ENCODE data around the gene SULT1A2.
"Not testable (repeated sequence)": the region's sequence is repeated elsewhere in the genome, so short reads cannot be mapped to it uniquely, and the experiment has no call there.

SULT1A2 gene

DNA sequence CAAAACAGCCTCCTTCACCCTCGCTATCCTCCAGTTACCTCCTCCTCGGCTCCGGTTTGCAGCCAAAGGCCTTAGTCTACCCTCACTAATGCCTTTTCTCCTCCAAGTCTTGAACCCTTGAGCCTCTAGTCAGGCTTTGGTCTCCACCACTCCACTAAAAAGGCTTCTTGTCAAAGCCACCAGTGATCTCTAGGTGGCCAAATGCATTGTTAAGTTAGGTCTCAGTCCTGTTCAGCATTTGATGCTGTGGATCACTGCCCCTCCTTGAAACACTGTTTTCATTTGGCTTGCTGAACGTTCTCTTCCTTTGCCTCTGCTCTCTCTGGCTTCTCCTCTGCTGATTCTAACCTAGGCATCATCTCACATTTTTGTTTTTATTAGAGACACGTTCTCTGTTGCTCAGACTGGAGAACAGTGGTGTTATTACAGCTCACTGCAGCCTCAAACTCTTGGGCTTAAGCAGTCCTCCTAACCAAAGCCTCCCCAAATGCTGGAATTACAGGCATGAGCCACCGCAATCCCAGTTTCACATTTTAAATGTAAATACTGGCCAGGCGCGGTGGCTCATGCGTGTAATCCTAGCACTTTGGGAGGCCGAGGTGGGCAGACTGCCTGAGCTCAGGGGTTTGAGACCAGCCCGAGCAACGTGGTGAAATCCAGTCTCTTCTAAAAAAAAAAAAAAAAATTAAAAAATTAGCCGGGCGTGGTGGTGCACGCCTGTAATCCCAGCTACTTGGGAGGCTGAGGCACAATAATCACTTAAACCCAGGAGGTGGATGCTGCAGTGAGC is 42.0 kb downstream of the SULT1A2 start:
- no peak for FAIRE-seq

DNA sequence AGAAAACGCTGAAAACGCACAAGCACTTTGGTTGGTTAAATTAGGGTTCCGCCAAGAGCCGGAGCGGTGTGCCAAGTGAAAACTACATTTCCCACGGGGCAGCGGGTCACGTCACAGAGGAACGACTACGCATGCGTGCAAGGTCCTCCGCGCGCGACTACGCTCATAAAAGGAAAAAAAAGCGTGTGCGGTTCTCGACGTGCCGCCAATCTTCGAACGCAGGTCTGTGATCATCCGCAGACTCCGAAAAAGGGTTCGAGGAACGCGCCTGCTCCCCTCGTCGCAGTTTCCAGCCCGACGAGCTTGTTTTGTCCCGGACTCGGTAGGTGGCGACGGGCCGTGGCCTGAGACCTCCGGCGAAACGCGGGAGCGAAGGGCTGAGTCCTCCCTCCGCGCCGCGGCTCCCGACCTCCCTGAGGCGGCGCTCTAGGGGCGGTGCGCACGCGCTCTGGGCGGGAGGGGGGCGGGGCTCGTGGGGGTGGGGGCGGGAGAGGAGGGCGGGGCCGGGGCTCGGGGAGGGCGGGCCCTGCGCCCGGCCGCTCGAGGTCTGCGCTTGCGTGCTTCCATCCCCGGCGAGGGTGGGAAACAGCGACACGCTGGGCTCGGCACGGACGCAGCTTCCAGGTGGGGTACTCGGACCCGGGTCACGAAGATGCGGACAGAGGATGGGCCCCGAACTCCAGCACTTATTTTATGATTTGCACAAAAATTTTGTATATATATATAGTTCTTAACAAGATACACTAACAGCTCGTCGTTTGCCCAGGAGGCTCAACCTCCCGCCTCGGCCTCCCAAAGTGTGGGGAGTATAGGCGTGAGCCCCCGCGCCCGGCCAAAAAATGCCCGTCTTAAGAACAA is 42.8 kb downstream of the SULT1A2 start, which contains the start of gene SGF29:
TSS of gene SGF29 (plus strand) at position 145 of the 858 bp plus-strand sequence. CDS start 27,150 bp downstream, outside the sequence.
- FAIRE-seq, result no peak

DNA sequence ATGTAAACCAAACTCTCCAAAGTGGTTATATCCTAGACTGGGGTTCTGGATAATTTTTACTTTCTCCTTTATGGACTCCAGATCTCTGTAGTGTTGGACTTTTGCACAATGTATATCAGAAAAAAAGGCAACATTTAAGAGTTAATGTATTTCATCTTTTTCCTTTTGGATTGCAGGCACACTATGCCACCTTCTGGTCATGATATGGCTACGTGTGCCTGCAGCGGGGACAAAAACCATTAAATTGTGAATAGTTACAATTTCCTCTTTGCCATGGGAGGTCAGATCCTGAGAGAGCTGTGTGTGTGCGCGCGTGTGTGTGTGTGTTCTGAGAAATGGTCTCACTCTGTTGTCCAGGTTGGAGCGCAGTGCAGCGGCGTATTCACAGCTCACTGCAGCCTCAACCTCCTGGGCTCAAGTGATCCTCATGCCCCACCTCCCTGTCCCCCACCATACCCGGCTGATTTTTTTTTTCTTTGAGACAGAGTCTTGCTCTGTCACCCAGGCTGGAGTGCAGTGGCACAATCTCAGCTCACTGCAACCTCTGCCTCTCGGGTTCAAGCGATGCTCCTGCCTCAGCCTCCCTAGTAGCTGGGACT is 47.5 kb downstream of the SULT1A2 start:
- FAIRE-seq, result no peak

DNA sequence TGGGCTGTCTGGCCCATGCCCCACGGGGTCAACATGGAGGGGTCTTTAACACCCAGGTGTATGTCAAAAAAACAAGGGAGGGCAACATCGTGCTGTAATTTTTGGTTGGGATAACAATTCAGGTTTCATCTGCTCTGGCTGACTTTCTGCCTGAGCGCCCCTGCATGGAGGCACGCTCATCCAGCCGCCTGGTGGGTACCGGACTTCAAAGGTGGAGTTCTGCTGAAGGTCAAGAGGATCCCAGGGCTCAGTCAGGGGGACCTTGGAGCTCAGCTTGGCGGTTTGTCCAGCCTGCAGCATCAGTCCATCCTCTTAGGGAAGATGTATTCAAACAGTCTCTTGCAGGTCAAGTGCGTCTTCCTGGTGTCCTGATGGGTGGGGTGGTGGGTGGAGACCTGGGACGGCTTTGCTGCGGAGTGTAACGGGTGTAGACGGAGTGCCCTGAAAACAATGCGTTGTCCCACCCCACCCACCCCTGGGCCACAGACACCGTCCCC is 48.5 kb downstream of the SULT1A2 start:
- no peak for FAIRE-seq

DNA sequence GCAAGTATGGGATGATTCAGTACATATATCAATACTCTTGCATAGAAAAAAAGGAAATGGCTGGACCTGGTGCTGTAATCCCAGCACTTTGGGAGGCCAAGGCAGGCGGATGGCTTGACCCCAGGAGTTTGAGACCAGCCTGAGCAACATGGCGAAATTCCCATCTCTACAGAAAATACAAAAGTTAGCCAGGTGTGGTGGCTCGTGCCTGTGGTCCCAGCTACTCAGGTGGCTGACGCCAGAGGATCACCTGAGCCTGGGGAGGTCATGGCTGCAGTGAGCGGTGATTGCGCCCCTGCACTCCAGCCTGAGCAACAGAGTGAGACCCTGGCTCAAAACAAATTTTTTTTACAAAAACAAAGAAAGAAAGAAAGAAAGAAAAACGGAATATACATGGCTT is 50.2 kb downstream of the SULT1A2 start:
- no peak for FAIRE-seq

GRCh38 chr16:28545964-28546363 is 50.9 kb downstream of the SULT1A2 start:
- not testable (repeated sequence) for FAIRE-seq

GRCh38 chr16:28544998-28545397 is 51.9 kb downstream of the SULT1A2 start:
- FAIRE-seq, result no peak

DNA sequence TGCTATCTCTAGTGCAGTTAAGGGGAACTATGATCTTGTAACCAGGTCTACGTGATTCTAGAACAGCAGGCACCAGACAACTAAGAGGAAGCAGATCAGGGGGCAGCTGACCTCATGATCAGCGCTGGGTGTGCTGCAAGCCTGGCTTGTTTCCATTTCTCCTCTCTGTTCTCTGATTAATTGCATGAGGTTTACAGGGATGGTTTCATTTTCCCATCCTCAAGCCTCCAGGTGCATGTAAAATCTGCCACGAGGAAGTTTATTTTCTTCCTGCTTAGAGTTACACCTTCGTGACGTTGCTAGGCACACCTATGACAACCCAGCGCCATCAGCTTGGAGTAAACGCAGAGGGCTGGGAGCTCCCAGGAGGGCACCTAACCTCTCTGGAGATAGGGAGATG is 53.8 kb downstream of the SULT1A2 start:
- FAIRE-seq, result no peak

- FAIRE-seq, result no peak
Observed at GRCh38 chr16:28542646-28543045, 54.2 kb downstream of the SULT1A2 start.

Measured in TTC549 (cell line).